ENCODE data around the gene ALG1L2.
"Not testable (repeated sequence)": the region's sequence is repeated elsewhere in the genome, so short reads cannot be mapped to it uniquely, and the experiment has no call there.

GRCh38 chr3:130111865-130112747 lies 30.5 kb downstream of the ALG1L2 start:
- TF ChIP-seq, protein P1, sequence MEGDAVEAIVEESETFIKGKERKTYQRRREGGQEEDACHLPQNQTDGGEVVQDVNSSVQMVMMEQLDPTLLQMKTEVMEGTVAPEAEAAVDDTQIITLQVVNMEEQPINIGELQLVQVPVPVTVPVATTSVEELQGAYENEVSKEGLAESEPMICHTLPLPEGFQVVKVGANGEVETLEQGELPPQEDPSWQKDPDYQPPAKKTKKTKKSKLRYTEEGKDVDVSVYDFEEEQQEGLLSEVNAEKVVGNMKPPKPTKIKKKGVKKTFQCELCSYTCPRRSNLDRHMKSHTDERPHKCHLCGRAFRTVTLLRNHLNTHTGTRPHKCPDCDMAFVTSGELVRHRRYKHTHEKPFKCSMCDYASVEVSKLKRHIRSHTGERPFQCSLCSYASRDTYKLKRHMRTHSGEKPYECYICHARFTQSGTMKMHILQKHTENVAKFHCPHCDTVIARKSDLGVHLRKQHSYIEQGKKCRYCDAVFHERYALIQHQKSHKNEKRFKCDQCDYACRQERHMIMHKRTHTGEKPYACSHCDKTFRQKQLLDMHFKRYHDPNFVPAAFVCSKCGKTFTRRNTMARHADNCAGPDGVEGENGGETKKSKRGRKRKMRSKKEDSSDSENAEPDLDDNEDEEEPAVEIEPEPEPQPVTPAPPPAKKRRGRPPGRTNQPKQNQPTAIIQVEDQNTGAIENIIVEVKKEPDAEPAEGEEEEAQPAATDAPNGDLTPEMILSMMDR (IDR thresholded peaks at IDR 0.05): not testable (repeated sequence)
- not testable (repeated sequence) for TF ChIP-seq ZFX (IDR thresholded peaks at IDR 0.05; ENCODE audit: borderline replicate concordance)

Data from 22Rv1 (cell line).